Measurements from ENCODE around the gene SKIC2.
A peak's percentile ranks its signal among the peaks of the same experiment; 100 is the strongest.
"Not testable (repeated sequence)": the region's sequence is repeated elsewhere in the genome, so short reads cannot be mapped to it uniquely, and the experiment has no call there.

SKIC2 gene

DNA sequence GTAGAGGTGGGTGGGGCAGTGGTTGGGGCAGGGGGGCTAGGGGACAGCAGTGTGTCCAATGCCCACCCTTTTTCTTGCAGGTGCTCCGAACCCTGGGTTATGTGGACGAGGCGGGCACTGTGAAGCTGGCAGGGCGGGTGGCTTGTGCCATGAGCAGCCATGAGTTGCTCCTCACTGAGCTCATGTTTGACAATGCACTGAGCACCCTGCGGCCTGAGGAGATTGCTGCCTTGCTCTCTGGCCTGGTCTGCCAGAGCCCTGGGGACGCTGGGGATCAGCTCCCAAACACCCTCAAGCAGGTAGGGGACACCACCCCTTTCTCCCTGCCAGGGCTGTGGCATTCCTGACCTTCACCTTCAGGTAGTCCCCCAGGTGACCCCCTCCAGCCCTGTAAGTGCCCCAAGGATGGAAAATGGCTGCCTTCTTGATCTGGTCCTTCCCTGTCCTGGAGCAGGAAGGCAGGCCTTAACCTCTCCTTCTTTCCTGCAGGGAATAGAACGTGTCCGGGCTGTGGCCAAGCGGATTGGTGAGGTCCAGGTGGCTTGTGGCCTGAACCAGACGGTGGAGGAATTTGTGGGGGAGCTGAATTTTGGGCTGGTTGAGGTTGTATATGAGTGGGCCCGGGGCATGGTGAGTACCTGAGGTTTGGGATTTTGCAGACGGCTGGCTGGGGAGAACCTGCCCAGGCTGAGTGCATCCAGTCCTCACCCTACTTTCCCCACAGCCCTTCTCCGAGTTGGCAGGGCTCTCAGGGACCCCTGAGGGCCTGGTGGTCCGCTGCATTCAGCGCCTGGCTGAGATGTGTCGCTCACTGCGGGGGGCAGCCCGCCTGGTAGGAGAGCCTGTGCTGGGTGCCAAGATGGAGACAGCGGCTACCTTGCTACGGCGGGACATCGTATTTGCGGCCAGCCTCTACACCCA, 10.1 kb downstream of the SKIC2 start:
- no peak for DNase-seq (ENCODE audit: low read depth, low spot score)

DNA sequence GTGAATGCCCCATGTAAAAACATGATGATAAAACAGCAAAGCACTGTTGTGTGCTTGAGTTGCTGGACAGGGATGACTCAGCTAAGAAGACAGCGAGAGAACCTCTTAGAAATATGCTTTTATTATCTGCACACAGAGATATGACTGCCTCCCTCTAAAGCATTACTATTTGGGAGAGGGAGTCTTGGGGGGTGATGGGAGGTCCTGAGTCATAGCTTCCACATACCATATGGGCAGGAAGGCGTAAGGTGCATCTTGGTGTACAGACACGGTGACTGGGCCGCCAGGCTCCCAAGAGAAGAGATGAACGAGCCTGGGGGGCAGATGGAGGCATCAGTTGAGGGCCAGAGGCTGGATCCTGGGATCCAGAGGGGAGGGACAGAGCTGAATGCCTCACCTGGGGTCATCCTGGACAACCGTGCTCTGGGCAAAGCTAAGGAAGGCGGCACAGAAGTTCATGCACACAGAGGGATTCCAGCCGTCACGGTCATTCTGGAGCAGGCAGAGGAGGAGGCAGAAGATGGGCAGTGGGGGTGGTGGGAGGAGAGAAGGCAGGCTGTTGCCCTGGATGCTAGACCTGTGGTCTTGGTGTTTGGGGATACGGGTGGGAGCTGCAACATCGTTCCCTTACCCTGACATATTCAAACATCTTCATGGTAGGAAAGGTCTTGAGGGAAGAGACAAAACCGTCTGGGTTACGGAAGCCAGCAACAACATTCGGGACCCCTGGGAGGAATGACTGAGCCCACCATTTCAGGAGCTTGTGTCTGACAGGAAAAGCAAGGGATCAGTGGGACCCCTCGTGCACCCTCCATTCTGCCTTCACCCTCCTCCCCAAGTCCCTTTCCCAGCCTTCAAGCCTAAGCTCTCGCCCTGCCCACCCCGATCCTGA, 11.0 kb downstream of the SKIC2 start:
- peak; percentile 44 for DNase-seq (ENCODE audit: low read depth, low spot score)

DNA sequence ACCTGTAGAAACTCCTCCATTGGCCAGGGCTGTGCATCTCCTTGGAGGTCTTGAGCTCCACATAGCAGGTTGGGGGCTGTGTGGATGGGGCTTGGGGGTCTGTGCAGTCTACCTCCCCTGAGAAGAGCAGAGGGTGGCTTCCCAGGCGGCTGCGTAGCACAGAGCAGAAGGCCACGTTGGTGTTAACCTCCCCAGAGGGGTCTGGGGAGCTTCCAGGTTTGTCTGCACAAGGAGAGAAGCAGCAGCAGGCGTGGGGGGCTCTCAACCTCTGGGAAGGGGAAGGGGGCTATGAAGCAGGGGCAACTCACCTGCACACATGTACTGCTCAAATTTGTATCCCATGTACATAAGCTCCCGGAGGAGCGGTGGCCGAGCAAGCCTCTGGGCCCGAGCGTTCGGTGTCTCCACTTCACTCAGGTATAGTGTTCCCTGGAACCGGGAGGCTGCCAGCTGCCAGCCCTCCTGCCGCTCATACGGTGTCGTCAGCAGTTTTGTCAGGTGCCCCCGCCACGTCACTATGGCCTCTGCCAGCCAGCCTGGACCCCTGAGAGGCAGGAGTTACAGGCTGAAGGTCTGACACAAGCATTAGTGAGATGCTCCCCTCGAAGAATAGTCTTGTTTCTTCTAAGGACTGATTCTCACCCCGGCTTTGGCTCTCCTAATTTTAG, 11.8 kb downstream of the SKIC2 start:
- no peak for DNase-seq (ENCODE audit: low read depth, low spot score)

DNA sequence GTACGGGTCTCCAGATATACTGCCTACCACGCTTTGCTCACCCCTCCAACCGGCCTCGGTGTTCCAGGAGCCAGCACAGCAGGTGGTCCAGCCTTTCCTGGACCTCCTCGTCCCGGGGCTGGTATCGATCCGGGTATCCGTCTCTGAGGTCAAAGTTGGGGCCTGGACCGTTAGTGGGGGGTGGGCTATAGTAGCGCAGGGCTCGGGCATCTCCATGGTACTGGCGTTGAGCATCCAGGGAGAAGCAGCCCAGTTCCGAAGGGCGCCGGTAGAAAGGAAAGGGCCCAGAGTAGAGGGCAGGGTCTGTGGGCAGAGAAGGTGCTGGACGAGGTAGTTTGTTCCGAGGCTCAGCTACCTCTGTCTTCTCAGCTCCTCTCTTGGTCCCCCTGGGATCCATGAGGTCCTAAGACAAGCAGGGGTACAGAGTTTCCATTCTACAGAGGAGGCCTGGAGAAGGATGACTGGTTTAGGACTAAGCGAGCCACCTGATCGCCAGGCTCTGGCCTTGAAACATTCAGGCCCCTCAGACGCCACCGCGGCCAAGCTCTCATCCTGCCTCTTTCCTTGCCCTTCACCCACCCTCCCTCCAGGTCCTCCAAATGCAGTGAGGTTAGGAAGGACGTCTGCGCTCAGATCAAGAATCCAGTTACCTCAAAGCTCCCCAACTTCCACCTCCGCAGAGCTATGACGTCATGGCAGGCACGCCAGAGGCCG, 12.5 kb downstream of the SKIC2 start:
- DNase-seq (ENCODE audit: low read depth, low spot score), result no peak

DNA sequence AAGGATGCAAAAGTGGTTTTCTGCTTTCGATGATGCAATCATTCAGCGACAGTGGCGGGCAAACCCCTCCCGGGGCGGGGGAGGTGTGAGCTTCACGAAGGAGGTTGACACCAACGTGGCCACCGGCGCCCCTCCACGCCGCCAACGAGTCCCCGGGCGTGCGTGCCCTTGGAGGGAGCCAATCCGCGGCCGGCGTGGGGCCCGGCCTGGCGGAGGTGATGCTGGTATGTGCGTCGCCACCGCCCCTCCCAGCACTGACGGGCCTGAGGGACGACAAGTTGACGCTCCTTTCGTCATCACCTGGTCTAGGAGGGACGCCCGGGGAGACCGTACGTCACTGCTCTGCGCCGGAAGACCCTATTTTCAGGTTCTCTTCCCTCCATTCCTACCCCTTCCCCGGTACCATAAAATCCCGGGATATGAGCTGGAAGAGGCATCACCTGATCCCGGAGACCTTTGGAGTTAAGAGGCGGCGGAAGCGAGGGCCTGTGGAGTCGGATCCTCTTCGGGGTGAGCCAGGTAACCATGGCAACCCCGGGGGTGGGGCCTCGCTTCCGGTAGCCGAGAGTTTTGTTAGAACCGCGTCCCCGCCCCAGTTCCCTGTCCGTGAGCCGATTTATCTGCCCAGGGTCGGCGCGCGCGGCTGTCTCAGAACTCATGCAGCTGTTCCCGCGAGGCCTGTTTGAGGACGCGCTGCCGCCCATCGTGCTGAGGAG, 13.2 kb downstream of the SKIC2 start, which contains the start of gene DXO:
TSS of gene DXO (minus strand) at position 146 of the 716 bp plus-strand sequence. CDS start 463 bp downstream, outside the sequence.
- DNase-seq (ENCODE audit: low read depth, low spot score), result peak; percentile 99

DNA sequence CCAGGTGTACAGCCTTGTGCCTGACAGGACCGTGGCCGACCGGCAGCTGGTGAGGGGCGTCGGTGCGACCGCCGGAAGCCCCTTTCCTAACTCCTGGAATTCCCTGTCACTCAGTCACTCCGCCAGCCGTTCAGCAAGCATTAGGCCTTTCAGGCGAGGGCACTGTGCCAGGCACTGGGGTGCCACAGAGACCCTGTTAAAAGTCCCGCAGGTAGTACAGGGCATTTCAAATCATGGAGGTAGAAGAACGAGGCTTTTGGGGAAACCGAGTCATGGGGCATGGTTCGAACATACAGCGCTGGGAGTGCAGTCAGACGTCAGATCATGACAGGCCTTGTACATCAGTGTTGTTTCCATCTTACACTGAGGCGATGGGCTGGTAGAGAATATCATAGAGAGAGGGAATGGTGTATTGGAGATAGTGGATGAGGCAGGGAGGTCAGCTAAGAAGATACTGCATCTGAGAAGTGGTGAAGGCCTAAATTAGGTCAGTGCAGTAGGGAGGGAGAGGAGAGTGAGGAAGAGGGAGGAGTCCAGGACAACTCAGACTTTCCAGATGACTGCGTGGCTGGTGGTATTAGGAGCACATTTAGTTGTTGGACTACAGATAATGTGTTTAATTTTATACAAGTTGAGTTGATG, 13.9 kb downstream of the SKIC2 start:
- peak; percentile 37 for DNase-seq (ENCODE audit: low read depth, low spot score)

DNA sequence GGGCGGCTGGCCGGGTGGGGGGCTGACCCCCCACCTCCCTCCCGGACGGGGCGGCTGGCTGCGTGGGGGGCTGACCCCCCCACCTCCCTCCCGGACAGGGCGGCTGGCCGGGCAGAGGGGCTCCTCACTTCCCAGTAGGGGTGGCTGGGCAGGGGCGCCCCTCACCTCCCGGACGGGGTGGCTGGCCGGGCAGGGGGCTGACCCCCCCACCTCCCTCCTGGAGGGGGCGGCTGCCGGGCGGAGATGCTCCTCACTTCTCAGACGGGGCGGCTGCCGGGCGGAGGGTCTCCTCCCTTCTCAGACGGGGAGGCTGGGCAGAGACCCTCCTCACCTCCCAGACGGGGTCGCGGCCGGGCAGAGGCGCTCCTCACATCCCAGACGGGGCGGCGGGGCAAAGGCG, 17.1 kb downstream of the SKIC2 start:
- DNase-seq (ENCODE audit: low read depth, low spot score), result not testable (repeated sequence)

DNA sequence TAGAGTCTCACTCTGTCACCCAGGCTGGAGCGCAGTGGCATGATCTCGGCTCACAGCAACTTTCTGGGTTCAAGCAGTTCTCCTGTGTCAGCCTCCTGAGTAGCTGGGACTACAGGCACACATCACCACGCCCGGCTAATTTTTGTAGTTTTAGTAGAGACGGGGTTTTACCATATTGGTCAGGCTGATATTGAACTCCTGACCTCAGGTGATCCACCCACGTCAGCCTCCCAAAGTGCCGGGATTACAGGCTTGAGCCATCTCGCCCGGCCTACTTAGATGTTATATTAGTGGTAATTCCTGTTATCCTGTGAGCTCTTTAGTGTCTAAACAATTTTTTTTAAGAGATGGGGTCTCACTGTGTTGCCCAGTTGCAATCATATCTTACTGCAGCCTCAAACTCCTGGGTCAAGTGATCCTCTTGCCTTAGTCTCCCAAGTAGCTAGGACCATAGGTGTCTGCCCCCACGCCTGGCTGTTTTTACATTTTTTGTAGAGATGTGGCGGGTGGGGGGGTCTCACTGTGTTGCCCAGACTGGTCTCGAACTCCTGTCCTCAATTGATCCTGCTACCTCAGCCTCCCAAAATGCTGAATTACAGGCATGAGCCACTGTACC, 18.9 kb downstream of the SKIC2 start:
- DNase-seq (ENCODE audit: low read depth, low spot score), result no peak

DNA sequence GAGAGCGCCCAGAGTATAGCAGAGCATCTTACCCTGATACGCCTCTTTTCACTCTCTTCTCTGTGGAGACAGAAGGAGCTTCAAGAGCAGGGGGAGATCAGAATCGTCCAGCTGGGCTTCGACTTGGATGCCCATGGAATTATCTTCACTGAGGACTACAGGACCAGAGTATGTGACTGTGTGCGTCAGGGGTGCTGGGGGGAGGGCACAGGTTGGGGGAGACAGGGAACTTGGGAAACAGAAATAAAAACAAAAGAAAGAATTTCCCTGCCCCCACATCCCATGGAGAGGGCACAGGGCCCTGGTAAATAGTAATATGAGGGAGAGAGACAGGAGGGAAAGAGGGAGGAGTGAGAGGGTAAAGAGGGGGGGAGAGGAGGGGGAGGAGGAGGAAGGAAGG, 19.9 kb downstream of the SKIC2 start:
- no peak for DNase-seq (ENCODE audit: low read depth, low spot score)

DNA sequence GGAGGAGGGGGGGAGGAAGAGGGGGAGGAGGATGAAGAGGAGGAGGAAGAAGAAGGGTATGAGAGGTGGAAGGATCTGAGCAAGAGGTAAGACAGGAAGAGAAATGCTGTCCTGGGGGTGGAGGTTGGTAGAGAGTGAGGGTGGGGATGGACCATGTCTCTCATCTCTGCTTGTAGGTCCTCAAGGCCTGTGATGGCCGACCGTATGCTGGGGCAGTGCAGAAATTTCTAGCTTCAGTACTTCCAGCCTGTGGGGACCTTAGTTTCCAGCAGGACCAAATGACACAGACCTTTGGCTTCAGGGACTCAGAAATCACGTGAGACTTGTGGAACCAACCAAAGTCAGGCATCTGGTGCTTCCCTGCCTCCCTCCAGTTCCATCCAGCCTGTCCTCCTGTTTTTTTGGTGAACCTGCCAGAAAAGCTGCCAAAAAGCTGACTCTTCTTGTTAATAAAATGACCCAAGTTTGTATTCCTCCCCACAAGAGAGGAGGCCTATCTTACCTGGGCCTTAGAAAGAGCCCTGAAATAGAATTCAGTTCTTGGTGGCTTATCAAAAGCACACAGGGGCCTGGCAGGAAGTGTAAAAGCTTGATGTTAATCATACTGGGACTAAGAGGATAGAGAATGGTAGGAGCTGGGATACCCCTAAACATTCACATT, 20.4 kb downstream of the SKIC2 start:
- DNase-seq (ENCODE audit: low read depth, low spot score), result no peak

DNA sequence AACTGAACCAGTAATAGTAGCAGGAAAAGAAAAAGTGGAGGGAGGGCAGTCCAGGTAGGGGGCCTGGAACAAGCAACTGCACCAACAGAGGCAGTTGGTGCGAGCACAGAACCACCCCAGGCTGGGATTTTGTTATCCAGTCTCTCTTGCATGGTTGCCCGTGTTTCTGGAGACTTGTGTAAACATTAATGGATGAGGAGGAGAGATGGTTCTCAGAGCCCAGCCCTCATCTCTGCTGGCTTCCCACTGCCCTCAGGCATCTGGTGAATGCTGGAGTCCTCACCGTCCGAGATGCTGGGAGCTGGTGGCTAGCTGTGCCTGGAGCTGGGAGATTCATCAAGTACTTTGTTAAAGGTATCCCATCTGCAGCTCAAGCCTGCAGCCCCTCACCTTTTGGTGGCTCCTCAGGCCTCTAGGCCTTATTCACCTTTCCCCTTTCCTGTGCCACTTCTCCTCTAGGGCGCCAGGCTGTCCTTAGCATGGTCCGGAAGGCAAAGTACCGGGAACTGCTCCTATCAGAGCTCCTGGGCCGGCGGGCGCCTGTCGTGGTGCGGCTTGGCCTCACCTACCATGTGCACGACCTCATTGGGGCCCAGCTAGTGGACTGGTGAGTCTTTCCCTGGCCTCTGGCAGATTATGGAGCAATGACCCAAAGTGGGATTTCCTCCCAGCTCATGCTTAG, 21.4 kb downstream of the SKIC2 start:
- not testable (repeated sequence) for DNase-seq (ENCODE audit: low read depth, low spot score)

DNA sequence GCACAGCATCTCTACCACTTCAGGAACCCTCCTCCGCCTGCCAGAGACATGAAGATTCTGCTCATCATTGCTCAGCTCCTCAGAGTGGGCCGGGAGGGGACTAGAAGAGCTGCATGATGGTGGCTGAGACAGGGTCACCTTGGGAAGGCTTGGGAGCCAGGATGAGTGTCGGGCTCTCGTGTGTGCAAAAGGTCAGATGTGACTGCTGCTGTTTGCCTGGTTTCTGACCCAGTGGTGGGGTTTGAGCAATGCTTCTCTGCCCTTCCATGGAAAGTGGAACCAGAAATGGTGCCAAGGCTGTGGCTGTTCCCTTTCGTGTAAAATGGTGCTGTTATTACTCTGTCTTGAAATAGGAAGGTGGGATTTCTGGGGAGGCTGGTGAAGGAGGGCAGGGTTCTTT, 22.0 kb downstream of the SKIC2 start:
- not testable (repeated sequence) for DNase-seq (ENCODE audit: low read depth, low spot score)

DNA sequence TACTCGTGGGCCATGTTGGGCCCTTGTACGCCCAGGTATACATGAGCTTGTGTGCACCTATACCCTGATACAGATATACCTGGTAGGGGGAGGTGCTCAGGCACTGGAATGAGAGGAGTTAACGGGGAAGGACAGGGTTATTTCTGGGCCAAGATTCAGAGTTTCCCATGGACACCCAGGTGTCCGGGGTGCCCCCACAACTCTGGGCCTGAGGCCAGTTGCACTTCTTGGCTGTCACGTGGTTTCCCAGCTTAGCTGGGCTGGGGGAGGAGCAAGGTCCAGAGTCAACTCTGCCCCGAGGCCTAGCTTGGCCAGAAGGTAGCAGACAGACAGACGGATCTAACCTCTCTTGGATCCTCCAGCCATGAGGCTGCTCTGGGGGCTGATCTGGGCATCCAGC, 22.8 kb downstream of the SKIC2 start, which contains the start of gene C4A:
TSS of gene C4A (plus strand) at position 314 of the 400 bp plus-strand sequence. CDS start at position 365, 51 bp downstream.
- DNase-seq (ENCODE audit: low read depth, low spot score), result not testable (repeated sequence)

DNA sequence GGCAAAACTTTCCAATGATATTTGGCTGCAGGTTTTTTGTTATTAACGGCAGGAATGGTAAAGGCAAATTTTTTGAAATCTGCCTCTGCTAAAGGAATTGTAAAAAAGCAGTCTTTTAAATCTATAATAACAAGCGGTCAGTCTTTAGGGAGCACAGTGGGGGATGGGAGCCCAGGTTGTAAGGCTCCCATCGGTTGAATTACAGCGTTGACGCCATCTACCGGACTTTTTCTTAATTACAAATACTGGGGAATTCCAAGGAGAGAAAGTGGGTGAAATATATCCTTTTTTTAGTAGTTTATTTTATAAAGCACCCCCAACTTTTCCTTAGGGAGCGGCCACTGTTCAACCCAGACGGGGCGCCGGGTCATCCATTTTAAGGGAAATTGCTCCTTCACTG, 30.4 kb downstream of the SKIC2 start:
- not testable (repeated sequence) for DNase-seq (ENCODE audit: low read depth, low spot score)

DNA sequence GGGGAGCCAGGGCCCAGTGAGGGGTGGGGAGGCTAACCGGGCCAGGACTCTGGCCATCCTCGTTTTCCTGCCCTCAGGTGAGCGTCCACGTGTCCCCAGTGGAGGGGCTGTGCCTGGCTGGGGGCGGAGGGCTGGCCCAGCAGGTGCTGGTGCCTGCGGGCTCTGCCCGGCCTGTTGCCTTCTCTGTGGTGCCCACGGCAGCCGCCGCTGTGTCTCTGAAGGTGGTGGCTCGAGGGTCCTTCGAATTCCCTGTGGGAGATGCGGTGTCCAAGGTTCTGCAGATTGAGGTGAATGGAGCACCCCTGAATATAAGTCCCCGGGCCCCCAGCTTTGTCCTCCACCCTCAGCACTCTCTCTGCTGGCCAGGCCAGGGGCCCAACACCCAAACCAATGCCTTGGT, 35.4 kb downstream of the SKIC2 start:
- DNase-seq (ENCODE audit: low read depth, low spot score), result not testable (repeated sequence)

DNA sequence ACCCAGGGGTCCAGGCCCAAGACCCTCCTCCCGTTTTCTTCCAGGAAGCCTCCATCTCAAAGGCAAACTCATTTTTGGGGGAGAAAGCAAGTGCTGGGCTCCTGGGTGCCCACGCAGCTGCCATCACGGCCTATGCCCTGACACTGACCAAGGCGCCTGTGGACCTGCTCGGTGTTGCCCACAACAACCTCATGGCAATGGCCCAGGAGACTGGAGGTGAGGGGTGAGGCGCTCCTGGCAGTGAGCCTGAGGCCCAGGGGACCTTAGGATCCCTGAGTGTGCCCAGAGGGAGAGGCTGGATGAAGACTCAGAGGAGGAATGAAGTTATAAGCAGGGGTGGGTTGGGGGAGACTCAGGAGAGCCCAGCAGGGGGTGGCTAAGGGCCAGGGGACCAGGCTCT, 37.4 kb downstream of the SKIC2 start:
- DNase-seq (ENCODE audit: low read depth, low spot score), result not testable (repeated sequence)

DNA sequence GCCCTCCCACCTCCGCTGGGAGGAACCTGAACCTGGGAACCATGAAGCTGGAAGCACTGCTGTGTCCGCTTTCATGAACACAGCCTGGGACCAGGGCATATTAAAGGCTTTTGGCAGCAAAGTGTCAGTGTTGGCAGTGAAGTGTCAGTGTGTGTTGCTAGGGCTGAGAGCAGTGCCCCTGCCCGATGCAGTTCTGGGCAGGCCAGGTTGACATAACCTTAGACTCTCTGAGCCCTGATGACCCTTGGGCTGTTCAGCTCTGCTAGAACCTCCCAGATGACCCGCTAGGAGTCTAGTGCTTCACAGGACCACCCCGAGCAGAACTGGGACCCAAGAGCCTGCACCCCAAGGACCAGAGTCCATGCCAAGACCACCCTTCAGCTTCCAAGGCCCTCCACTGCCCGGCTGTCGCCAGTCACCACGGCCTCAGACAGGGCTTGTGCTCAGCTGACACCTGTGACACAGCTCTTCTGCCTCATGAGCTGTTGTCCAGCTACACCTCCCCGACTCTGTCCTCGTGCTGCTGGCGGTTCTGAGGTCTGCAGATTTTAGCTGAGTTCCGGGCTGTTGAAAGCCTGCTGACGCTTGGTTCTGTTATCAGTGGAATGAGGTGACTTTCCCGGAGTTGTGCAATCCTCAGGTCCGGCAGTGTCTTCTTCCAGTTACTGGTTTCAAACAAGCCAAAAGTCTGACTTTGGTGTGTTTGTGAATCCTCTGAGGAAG, 43.7 kb downstream of the SKIC2 start:
- not testable (repeated sequence) for DNase-seq (ENCODE audit: low read depth, low spot score)

DNA sequence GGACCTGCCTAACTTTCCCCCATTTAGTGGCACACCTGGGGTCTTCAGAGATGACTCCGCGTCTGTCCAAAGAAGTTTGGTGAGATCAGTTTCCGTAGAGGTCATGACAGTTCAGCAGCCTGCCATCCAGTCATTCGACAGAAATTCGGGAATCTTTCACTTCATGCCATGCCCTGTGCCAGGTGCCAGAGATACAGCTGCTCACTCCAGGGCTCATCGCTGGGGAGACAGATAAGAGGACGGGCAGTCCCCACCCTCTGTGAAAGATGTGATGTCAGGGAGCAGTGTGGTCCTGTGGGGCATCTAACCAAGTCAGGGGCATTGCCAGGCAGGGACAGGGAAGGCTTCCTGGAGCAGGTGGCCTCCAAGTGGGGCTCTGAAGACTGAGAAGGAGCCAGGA, 44.3 kb downstream of the SKIC2 start:
- not testable (repeated sequence) for DNase-seq (ENCODE audit: low read depth, low spot score)

Data from astrocyte of the hippocampus (primary cell).